T-helper 17 cell (primary cell): Measurements from ENCODE around the gene MRPL10. TPM values are rescaled to one million over a fixed set of nuclear protein-coding genes. Genes with fewer than 3 reads are reported as not detected.

Experiments
- ATAC-seq: fragments of 150-1000 bp; cut with Tn5 transposase; 2 replicates; pipeline ENCODE4 v1.10.0; 2021; ENCODE audit warnings: mild to moderate bottlenecking, moderate library complexity
- DNase-seq, 3 donors: peaks; one replicate each; pipeline versions ENCODE4 v3.0.0 to v3.0.0-alpha.2; 2020 to 2021
- H3K9me3 ChIP-seq: one replicate; pipeline ENCODE4 v1.7.0; 2013; ENCODE audit warnings: low read length, mild to moderate bottlenecking; ENCODE audit not compliant: control insufficient read depth, poor library complexity, severe bottlenecking
- H3K27ac Mint-ChIP-seq: one replicate; pipeline ENCODE4 v1.8.0; 2022; ENCODE audit warnings: mild to moderate bottlenecking, moderate library complexity, mixed read lengths
- H3K27me3 Mint-ChIP-seq: one replicate; pipeline ENCODE4 v1.8.0; 2022; ENCODE audit warnings: mixed read lengths
- H3K36me3 Mint-ChIP-seq: one replicate; pipeline ENCODE4 v1.8.0; 2022; ENCODE audit warnings: low read depth, mixed read lengths
- H3K4me1 Mint-ChIP-seq: one replicate; pipeline ENCODE4 v1.8.0; 2022; ENCODE audit warnings: mild to moderate bottlenecking, mixed read lengths
- H3K4me3 Mint-ChIP-seq: one replicate; pipeline ENCODE4 v1.8.0; 2022; ENCODE audit warnings: mild to moderate bottlenecking, moderate library complexity, mixed read lengths
- total RNA-seq, 4 donors: library from RNA in 2 of 4; stranded (reverse) in 2 of 4; gene quantifications; one replicate each; pipeline ENCODE4 v1.2.3 and lab custom pipeline; 2022 to 2026

MRPL10 gene
- total RNA-seq: 10 to 100 TPM; 82.3 to 90.2 TPM
- 35.4 to 40.3 reads per million in 2 donors for total RNA-seq (lab: John Stamatoyannopoulos, UW)

GRCh38 chr17:47831003-47831933, at the start of gene MRPL10, which contains the start of gene LRRC46:
Gene MRPL10, minus strand, starts transcription at chr17:47831541. Its CDS starts 30 bp downstream, at chr17:47831511.
Gene LRRC46, plus strand, starts transcription at chr17:47831670. Its CDS starts 320 bp downstream, at chr17:47831990.
- no peaks in the 10 kb centered on the region for H3K9me3 ChIP-seq
- Mint-ChIP-seq H3K27me3 (no peaks in the 10 kb centered on the region), H3K4me3 (peak within 1 kb of the TSS; percentile 99), H3K27ac (peak within 1 kb of the TSS; percentile 99), H3K36me3 (peaks cover 2% of the 10 kb centered on the region), H3K4me1 (peaks cover 43% of the 10 kb centered on the region)
- peak; percentile 82 to 86 (median 85) for DNase-seq
- ATAC-seq: peak; percentile 74

DNA sequence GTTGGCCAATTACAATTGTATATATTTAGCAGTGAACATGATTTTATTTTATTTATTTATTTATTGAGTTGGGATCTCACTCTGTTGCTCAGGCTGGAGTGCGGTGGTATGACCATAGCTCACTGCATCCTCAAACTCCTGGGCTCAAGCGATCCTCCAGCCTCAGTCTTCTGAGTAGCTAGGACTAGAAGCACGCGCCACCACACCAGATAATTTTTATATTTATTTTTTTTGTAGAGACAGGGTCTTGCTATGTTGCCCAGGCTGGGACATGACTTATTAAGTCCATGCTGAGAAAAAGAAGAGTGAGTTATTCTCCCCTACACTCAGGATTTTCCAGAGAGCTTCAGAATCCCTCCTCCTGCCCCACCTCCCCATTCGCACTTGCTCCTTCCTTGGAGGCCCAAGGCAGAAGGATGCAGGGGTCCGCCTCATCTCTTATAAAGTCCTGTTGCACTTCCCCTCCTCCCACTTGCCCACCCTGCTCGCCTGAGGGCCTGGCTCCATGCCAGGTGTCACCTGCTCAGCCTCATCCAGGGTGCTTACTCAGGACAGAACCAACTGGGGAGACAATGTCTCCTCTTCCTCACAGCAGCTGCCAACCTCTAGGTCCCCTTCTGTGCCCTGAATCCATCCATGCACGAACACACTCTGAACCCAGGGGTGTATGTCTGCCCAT, 48.6 kb upstream of the MRPL10 start:
- Mint-ChIP-seq H3K4me1 (peaks cover 26% of the 10 kb centered on the region), H3K27me3 (peaks cover 40% of the 10 kb centered on the region), H3K36me3 (peaks cover 3% of the 10 kb centered on the region), H3K27ac (no peak overlapping the region), H3K4me3 (no peak overlapping the region)
- DNase-seq (no peak), ATAC-seq (no peak)
- no peaks in the 10 kb centered on the region for H3K9me3 ChIP-seq

DNA sequence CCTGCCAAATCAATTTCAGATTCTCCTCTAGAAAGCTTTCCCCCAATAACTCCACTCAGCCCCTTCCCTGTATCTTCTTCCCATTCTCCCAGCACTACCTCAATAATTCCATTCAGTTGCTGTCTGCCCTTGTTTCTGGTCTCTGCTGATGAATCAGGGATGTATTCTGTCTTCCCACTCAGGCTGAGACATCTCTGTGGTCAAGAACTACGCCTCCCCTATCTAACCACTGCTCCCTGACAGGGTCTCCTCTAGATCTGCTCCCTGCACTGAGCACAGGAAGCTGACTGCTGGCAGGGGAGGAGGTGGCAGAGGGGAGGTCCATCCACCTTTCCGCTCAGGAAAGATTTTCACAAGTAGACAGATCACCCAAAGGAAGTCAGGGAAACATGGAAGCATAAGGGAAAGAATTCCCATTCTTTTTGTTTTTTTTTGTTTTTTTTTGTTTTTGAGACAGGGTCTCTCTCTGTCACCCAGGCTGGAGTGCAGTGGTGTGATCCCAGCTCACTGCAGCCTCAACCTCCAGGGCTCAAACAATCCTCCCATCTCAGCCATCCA, 47.8 kb upstream of the MRPL10 start:
- H3K36me3 Mint-ChIP-seq: peaks cover 3% of the 10 kb centered on the region
- no peaks in the 10 kb centered on the region for H3K9me3 ChIP-seq
- H3K27me3 Mint-ChIP-seq: peaks cover 48% of the 10 kb centered on the region
- no peak overlapping the region for H3K27ac Mint-ChIP-seq
- peaks cover 20% of the 10 kb centered on the region for H3K4me1 Mint-ChIP-seq
- DNase-seq: no peak
- ATAC-seq: no peak
- H3K4me3 Mint-ChIP-seq: no peak overlapping the region

DNA sequence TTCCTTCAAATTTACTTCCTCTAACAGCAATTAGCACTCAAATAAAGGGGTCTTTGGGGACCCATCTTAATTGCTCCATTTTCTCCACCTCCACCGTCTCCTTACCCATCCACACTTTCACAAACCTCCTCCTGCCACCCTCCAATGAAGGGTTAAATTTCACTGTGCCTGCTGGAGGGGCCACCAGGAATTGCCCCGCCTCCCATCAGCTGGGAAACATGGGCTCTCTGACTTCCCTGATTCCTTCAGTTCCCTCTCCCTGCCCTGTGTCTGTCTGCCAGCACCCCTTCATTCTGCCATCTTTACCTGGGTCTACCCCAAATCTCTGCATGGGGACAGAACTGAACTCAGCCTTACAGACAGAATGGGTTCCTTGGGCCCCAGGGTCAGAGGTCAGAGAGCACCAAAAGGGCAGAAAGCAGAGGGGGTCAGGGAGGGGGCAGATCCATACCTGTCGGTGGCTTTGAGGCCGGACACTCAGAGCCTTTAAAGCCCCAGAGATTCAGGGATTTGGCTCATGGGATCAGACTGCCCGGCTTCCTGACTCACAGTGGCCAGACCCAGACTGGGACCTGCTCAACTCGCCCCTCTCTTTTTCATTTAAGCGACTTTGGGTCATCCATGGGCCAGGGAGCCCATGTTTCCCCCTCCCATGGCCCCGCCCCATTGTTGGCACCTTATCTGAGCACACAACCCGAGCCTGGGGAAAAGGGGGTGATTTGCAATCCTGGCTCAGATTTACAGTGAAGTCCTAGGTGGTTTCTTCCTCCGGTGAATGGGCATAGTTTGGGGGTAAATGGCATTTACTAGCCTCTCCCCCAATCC, 47.1 kb upstream of the MRPL10 start:
- Mint-ChIP-seq H3K27me3 (peaks cover 55% of the 10 kb centered on the region), H3K4me3 (peak overlapping the region; percentile 28), H3K27ac (no peak overlapping the region), H3K4me1 (peaks cover 15% of the 10 kb centered on the region), H3K36me3 (peaks cover 3% of the 10 kb centered on the region)
- DNase-seq: no peak
- ATAC-seq: no peak
- no peaks in the 10 kb centered on the region for H3K9me3 ChIP-seq

GRCh38 chr17:47877368-47878034, 46.2 kb upstream of the MRPL10 start:
- DNase-seq (no peak), ATAC-seq (no peak)
- no peaks in the 10 kb centered on the region for H3K9me3 ChIP-seq
- H3K27ac Mint-ChIP-seq: no peak overlapping the region
- peaks cover 3% of the 10 kb centered on the region for H3K36me3 Mint-ChIP-seq
- peaks cover 63% of the 10 kb centered on the region for H3K27me3 Mint-ChIP-seq
- H3K4me3 Mint-ChIP-seq: no peak overlapping the region
- peaks cover 7% of the 10 kb centered on the region for H3K4me1 Mint-ChIP-seq

- no peak overlapping the region for H3K27ac Mint-ChIP-seq
- H3K9me3 ChIP-seq: no peaks in the 10 kb centered on the region
- H3K36me3 Mint-ChIP-seq: peaks cover 6% of the 10 kb centered on the region
- ATAC-seq: no peak
- no peak overlapping the region for H3K4me3 Mint-ChIP-seq
- peaks cover 7% of the 10 kb centered on the region for H3K4me1 Mint-ChIP-seq
- peaks cover 77% of the 10 kb centered on the region for H3K27me3 Mint-ChIP-seq
- no peak for DNase-seq
Observed at GRCh38 chr17:47875011-47875985, 44.0 kb upstream of the MRPL10 start.

DNA sequence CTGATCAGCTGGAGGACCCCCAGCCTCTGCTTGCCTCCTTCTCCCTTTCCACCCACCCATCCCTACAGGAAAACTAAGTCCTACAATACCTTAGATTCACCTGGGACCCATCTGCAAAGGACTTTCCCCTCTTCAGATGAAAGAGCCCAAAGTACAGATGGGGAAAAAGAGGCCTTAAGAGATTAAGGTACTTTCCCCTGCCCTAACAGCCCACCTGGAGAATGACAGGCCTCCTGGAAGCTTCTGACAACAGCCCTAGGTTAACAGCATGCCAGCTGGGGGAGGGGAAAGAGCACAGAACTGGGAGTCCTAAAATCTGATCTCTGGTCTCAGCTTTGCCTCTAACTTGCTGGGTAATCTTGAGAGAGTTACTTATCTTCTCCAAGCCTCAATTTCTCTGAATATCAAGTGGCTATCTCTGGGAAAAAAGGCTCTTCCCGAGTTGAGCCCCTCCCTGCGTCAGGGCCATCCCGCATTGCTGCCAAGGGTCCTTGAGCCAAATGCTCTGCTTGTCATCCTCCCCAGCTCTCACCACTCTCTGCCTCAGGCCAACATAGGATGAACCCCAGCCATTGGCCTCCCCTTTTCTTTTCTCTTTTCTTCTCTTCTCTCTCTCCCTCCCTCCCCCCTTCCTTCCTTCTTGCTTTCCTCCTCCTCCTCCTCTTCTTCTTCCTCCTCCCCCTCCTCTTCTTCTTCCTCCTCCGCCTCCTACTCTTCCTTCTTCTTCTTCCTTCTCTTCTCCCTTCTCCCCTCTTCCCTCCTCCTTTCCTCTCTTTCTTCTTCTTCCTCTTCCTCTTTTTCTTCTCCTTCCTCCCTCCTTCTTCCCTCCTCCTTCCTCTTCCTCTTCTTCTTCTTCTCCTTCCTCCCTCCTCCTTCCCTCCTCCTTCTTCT, 42.1 kb upstream of the MRPL10 start:
- Mint-ChIP-seq H3K4me1 (peaks cover 4% of the 10 kb centered on the region), H3K4me3 (no peak overlapping the region), H3K36me3 (peaks cover 6% of the 10 kb centered on the region), H3K27ac (no peak overlapping the region), H3K27me3 (peaks cover 84% of the 10 kb centered on the region)
- no peak for DNase-seq
- no peak for ATAC-seq
- no peaks in the 10 kb centered on the region for H3K9me3 ChIP-seq

GRCh38 chr17:47872651-47873161, 41.4 kb upstream of the MRPL10 start:
- Mint-ChIP-seq H3K36me3 (peaks cover 6% of the 10 kb centered on the region), H3K27ac (no peak overlapping the region), H3K4me3 (no peak overlapping the region), H3K4me1 (peaks cover 2% of the 10 kb centered on the region), H3K27me3 (peaks cover 84% of the 10 kb centered on the region)
- ATAC-seq: no peak
- H3K9me3 ChIP-seq: no peaks in the 10 kb centered on the region
- no peak for DNase-seq

- no peak overlapping the region for H3K4me3 Mint-ChIP-seq
- H3K4me1 Mint-ChIP-seq: no peaks in the 10 kb centered on the region
- H3K27ac Mint-ChIP-seq: no peak overlapping the region
- no peak for DNase-seq
- H3K9me3 ChIP-seq: no peaks in the 10 kb centered on the region
- peaks cover 6% of the 10 kb centered on the region for H3K36me3 Mint-ChIP-seq
- ATAC-seq: no peak
- H3K27me3 Mint-ChIP-seq: peaks cover 80% of the 10 kb centered on the region
Observed at GRCh38 chr17:47872019-47872650, 40.8 kb upstream of the MRPL10 start.

- H3K4me1 Mint-ChIP-seq: no peaks in the 10 kb centered on the region
- no peaks in the 10 kb centered on the region for H3K9me3 ChIP-seq
- H3K36me3 Mint-ChIP-seq: peaks cover 6% of the 10 kb centered on the region
- H3K27ac Mint-ChIP-seq: no peak overlapping the region
- no peak overlapping the region for H3K4me3 Mint-ChIP-seq
- no peak for DNase-seq
- peaks cover 81% of the 10 kb centered on the region for H3K27me3 Mint-ChIP-seq
- no peak for ATAC-seq
Observed at GRCh38 chr17:47871048-47871447, 39.7 kb upstream of the MRPL10 start.
